Keratinocyte (primary cell): ENCODE data around the gene WNT7B.

Source experiments
- CTCF ChIP-seq, 3 experiments: IDR thresholded peaks in 1 of 3; conservative IDR thresholded peaks in 1 of 3; optimal IDR thresholded peaks in 1 of 3; 2 replicates in 2 of 3; 3 replicates in 1 of 3; pipeline versions ENCODE3 to v1.5.1; 2011; ENCODE audit warnings: low read length in 3 of 3, mild to moderate bottlenecking in 3 of 3, moderate library complexity in 2 of 3, control low read depth in 1 of 3, inconsistent platforms in 1 of 3; ENCODE audit not compliant: insufficient read depth in 2 of 3; ENCODE audit errors: extremely low read depth in 1 of 3
- EZH2 ChIP-seq: IDR thresholded peaks from one replicate; pipeline ENCODE4 v1.6.1; 2012; ENCODE audit warnings: inconsistent platforms, mild to moderate bottlenecking, low read length, moderate library complexity

- TF ChIP-seq CTCF (optimal IDR thresholded peaks at IDR 0.05 in 1 of 3, IDR thresholded peaks at IDR 0.05 in 1 of 3, conservative IDR thresholded peaks at IDR 0.05 in 1 of 3; ENCODE audit: extremely low read depth in 1 of 3, insufficient read depth in 2 of 3, low read length in 3 of 3) (no peak), EZH2 (no peak)
These were observed 93.2 kb downstream of the WNT7B start for GRCh38 chr22:45883811-45884170.
